Activated naive CD4-positive, alpha-beta T cell (primary cell): ENCODE measurements around the gene PHYHD1.

Experiments used
- DNase-seq, 4 experiments: peaks; one replicate each; lab custom pipeline; 2025; lab: John Stamatoyannopoulos, UW

PHYHD1 gene

DNA sequence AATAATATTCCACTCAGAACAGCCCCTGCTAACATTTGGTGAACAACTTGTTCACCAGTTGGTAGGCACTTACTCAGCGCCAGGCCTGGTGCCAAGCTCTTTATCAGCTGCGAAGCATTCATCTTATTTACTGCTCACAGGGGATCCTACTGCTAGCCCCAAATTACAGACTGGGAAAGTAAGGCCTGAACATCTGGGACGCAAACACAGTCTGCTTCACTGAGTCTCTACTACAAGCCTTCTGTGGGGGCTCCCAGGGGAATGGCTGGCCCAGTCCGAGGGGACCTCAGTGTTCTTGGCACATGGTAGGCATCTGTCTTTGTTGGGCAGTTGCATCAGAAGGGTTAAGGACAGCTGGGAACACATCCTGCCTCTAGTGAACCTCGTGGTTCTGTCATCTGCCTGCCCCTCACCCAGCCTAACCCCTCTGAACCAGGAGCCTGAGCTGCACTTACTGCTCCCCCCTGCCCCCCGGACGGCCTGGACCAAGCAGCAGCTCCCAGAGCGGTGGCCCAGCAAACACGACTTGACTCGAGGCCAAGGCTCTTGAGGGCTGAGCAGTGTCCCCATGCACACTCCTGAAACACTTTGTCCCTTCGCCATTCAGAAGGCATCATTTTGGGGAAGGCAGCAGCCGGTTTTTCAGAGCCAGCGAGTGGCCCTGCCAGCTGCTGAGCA is at the start of gene PHYHD1:
Gene PHYHD1, plus strand, starts transcription at position 602 of the 678 bp plus-strand sequence. CDS start 1,342 bp downstream, outside the sequence.
- DNase-seq, result no peak

DNA sequence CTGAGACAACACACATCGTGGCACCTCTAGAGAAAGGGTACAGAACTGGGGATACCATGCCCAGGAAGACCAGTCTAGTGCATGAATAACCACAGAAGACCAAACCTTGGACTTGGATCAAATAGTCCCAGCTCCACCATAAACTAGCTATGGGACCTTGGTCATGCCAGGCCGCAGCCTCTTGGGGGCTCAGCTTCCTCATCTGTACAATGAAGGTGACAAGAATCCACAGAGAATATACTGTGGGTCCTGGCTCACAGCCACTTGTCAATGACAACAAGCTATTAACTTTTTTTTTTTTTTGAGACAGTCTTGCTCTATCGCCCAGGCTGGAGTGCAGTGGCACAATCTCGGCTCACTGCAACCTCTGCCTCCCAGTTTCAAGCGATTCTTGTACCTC is 42.9 kb upstream of the PHYHD1 start:
- no peak for DNase-seq

DNA sequence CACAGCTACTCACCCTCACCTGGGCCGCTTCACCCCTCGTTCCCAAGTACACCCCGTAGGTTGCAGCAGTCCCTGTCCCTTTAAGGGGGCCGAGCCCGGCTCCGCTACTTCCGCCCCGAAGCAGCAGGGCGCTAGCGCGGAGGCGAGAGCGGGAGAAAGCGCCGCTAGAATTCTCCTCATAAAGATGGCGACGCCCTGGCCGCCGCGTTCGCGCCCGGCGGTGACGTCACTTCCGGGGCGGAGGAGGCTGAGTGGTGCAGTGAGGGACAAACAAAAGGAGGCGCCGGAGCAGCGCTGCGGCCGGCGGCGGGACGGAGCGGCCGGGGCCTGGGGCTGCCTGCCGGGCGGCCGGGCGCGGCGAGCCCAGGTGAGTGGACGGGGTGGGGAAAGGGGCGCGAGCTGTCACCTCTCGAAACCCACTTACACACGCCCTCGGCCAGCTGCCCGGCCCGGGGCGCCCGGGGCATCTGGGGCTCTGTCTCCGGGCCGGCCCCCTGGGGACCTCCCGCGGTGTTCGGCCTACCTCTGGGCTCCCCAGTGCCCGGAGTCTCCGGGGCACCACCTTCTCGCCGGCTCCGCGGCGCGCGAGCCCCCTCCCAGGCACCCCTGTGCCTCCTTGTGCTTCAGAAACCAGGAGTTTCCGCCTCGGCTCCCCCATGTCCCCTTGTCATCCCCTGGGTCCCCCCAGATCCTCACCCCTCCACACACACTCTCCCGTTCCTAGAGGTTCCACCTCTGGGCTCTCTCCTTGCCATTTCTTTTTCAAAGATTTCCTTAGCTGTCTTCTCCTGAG is 38.7 kb upstream of the PHYHD1 start, which contains the start of the genes KYAT1 and LRRC8A:
Gene KYAT1, minus strand, starts transcription at position 67 of the 793 bp plus-strand sequence. CDS start 36,545 bp downstream, outside the sequence.
Gene LRRC8A, plus strand, starts transcription at position 250 of the 793 bp plus-strand sequence. CDS start 25,032 bp downstream, outside the sequence.
- peak; percentile 94 to 98 (median 95) for DNase-seq

DNA sequence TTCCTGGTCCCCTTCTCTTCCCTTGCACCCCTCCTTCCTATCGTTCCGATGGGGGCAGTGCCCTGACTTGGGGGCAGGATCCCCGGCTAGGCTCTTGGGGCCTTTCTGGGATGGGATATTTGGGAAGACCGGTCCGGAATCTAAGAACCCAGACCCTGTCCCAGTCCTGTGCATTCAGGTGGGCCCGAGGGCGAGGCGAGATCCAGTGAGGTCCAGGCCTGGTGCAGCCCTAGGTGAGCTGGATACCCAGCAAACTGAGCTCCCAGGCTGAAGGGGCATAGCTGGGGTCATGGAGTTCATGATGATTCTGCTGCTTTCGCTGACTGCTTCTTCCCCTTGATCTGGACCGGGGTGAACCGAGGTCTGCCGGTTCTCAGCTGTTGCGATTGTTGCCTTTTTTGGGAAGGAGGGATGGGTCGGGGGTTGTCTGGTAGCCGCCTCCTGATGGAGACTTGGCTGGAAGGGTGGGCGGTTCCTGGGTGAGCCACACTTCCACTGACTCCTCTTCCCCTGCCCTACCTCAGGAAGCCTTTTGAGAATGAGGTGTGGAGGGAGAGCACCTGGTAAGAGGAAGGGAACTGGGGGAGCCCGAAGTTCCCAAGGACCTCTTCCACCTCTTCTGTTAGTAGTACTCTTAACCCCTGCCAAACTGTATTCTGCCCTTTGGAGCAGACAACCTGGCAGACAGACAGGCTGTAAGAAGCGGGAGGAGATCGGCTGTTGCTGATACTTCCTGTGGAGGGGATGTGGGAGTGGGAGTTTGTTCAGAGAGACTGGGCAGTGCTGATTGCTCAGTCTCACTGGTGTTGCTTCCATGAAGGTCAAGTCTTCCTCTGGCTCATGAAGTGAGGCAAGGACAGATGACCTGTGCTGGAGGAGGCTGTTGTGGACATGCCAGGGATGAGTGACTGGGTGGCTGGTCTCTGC is 37.8 kb upstream of the PHYHD1 start:
- DNase-seq, result no peak

DNA sequence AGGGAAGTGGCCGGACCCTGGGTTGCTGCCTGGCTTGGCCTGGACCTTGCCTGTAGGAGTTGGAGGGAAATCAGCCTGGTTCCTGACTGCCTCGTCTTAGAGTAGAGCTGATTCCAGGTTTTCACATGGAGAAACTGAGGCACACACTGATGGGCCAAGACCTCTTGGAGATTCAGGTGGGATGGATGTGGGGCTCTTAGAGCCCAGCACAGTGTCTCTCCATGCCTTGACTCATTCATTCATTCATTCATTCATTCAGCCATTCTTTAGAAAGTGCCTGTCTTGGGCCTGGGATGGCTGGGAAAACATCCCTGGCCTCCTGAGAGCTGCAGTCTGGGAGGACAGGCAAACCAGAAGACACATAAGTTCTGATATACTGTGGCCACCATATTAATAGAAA is 36.6 kb upstream of the PHYHD1 start:
- DNase-seq, result no peak

DNA sequence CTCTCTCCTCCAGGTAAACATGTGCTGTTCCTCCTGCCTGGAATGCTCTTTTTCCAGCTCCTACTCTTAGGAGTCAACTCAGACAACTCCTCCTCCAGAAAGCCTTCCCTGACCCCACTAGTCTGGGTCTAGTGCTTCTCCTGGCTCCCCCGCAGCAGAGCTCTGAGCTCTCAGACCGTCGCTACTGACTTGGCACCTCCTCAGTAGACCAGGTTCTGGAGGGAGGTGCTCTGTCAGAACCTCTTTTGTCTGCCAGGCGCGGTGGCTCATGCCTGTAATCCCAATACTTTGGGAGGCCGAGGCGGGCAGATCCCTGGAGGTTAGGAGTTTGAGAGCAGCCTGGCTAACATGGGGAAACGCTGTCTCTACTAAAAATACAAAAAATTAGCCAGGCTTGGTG is 35.4 kb upstream of the PHYHD1 start:
- DNase-seq, result no peak

DNA sequence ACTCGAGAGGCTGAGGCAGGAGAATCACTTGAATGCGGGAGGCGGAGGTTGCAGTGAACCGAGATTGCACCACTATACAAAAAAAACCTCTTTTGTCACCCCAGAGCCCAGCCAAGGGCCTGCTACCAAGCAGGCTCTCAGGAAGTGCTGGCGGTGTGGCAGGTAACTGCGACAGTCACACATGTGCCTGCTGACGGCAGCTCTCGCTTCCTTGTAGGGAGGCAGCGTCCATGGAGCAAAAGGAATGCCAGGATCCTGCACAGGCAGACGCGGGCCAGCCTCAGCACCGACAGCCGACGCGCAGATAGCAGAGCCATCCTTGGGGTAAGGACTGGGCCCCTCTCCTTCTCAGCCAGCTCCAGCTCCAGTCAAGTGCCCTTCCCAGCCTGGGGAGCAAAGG is 35.0 kb upstream of the PHYHD1 start:
- no peak for DNase-seq

DNA sequence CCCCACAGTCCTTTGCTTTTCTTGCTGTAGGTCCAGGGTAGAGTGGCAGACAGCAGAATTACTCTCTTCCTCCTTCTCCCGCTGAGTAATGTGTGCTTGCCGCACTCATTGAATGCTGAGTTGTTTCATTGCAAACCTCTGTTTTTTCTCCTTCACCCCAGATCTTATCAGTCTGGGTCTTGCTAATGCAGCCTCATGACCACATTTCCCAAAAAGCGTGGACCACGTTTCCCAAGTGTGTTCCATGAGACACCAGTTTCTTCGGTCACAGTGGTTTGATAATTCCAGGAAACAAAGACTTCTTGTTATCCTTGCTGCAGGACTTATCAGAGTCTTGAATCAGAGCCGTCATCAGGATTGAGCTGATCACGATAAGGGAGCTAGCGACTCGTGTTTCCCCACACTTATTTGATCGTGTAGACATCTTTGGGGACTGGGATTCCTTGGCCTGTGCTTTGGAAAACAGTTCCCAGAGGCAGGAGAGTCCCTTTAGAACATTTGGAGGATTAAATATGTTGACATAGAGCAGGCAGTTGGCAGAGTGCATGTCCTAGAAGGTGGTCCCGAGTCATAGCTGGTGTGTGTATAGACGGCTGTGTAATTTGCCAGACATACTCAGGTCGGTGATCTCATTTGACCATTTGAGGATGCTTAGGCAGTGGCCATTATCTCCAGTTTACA is 34.4 kb upstream of the PHYHD1 start:
- no peak for DNase-seq

DNA sequence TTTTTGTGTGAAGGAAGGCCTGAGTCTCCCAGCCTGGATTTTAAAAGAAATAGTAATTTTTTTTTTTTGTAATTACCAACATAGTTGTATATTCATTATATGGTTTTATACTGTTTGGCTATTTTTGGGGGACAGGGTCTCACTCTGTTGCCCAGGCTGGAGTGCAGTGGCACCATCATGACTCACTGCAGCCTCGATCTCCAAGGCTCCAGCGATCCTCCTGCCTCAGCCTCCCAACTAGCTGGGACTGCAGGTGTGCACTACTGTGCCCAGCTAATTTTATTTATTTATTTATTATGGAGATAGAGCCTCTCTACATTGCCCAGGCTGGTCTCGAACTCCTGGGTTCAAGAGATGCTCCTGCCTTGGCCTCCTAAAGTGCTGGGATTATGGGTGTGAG is 33.7 kb upstream of the PHYHD1 start:
- DNase-seq, result no peak

DNA sequence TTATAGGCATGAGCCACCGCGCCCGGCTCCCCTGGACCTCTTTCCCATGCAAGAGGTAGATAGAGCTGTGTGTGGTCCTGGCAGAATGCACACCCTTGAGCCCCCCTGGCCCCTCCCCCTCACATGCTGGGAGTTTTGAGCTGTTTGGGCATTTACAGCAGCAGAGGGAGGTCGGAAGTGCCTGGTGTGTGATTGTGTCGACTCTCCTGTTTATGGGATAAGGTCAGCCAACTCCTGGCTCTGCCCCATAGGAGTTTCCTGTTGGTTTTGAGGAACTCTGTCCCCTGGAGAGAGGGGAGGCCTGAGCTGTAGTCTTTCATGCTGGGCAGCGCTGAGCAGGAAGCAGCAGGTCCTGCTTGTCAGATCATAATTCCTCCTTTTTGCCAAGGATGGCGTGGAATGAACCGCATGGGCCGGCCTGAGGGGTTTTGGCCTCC is 32.9 kb upstream of the PHYHD1 start:
- DNase-seq, result no peak

DNA sequence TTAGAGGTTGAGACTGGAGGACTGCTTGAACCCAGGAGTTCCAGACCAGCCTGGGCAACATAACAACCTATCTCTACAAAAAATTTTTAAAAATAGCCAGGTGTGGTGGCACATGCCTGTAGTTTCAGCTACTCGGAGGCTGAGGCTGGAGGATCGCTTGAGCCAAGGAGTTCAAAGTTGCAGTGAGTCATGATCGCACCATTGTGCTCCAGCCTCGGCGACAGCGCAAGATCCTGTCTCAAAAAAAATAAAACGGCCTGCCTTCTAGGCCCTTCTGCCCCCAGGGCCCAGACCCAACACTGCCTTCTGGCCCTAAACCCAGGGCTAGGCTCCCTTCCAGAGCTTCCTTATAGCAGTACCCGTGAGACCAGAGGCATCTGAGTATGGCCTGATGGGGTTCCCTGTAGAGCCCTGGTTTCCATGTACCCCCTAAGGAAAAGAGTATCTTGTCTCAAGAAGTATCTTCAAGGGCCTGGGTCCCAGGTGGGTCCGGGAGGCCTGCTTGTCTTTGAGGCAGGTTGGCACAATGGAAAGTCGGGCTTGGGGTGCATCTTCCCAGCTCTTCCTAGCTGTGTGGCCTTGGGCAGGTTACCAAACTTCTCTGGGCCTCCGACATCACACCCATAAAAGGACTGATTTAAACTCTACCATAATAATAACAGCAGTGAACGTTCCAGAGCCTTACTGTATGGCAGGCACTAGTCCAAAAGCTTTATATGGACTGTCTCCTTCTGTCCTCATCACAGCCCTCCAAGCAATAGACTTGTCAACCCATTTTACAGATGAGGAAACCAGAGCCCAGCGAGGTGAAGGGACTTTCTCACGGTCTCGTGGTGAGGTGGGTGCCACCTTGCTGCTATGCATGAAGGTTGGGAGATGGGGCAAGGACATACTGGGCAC is 29.2 kb upstream of the PHYHD1 start:
- no peak for DNase-seq

DNA sequence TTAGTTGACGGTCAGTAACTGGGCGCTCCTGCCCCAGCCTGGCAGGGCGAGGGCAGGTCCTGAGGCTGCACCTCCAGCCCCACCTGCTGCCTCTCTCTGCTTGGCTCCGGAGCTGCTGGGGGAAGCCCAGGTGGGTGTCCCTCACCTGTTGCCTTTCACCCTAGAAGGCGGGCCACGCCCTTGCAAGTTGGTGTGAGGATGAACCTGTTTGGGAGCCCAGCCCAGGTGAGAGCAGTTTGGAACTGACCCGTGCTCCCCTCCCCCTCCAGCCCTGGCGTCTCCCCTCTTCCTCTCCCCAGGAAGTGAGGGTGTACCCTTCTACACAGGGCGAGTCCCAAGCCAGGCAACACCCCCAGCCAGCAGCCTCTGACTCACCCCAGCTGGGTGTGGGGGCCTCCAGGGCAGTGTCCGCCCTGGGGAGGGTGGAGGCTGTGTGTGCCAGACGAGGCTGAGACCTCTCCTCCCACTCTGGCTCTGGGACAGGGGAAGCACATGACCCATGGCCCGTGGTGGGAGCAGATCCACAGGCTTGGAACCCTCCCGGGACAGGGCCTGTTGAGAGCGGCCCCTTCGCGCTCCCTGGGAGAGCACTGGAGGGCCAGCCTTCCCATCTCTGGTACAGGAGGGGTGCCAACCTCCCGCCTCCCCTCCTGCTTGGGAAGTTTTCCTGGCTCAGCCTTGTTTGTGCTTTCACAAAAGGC is 28.4 kb upstream of the PHYHD1 start:
- DNase-seq, result no peak

DNA sequence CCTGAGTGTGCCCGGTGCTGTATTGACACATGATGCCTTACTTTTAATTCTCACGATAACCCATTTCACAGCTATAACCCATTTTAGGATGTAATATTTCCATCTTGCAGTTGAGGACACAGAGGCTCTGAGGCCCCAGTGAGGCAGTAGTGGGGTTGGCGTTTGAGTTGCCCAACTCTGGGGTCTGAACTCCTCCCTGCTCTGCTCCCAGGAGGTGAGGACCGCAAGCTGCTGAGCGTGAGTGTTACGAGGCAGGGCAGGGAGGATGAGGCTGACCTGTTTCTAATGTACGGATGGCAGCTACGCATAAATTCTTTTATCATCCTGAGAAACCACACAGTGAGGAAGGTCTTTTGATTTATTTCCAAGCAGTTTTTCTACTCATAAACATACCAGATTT is 27.4 kb upstream of the PHYHD1 start:
- no peak for DNase-seq

DNA sequence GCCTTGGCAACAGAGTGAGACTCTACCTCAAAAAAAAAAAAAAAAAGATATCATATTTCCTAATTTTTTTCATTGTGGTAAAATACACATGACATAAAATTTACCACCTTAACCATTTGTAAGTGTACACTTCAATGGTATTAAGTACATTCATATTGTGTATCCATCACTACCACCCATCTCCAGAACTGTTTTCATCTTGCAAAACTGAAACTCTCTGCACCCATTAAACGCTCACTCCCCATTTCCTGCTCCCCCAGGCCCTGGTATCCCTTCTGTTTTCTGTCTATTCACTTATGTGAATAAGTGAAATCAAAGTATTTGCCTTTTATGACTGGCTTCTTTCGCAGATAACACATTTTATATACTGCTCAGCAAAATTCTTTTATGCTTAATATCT is 26.0 kb upstream of the PHYHD1 start:
- no peak for DNase-seq

DNA sequence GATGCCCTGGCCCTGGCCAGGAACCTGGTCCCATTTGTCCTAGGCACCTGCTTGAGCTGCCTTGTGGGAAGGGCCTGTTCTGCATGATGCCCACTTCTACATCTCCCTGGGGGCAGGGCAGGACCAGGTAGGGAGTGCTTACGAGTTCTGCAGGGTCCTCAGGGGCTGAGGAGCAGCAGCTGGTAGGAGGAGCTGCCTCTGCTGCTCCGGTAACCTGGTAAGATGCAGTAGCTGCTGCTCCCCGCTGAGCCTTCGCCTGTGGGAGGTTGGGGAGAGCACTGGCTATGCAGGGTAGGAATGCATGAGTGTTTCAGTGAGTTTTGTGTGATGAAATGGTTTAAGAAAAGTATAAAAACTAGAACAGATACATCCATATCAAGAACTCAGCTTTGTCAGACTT is 25.2 kb upstream of the PHYHD1 start:
- no peak for DNase-seq

DNA sequence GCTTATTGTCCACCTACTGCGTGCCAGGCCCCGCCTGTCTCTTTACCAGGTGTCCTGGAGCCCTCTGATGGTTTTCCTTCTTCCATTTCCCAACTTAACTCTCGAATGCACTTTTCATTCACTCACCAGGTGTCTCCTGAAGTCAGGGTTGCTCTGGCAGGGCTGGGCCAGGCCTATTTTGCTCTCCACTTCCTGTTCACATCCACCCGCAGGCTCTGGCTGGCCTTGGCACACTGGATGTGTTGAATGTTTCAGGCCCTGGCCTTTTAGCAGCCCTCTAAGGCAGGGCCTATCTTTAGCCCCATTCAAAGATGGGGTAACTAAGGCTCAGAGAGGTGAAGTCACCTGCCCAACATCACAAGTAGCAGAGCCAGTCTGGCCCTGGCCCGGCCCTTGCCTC is 22.4 kb upstream of the PHYHD1 start:
- DNase-seq, result no peak

DNA sequence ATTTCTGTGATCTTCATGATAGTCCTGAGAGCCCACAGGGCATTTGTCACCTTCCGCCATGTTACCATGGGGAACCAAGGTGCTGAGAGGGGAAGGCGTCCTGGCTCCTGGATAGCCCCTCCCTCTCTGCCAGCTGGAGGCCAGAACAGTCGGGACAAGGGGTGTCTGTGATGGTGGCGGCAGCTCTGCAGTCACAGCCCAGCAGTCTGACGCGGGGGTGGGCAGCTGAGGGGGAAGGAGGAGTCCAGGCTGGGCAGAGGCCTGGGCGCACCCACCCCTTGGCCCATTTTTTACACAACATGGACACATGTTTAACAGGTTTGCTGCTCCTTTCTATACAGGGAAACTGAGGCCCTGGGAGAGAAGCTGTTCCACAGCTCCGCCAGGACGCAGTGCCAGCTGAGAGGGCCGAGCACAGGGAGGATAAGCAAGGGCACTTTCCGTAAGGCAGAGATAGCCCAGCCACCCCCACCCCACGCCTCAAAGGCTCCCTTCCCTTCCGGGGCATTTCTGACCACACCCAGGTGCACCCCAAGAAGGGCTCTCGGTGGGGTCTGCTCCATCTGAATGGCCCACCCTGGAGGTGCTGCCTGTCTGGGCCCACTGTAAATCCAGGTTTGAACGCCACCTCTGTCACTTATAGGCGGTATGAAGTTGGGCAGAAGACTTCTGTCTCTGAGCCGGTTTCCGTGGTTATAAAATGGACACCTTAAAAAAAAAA is 21.8 kb upstream of the PHYHD1 start:
- DNase-seq, result no peak

DNA sequence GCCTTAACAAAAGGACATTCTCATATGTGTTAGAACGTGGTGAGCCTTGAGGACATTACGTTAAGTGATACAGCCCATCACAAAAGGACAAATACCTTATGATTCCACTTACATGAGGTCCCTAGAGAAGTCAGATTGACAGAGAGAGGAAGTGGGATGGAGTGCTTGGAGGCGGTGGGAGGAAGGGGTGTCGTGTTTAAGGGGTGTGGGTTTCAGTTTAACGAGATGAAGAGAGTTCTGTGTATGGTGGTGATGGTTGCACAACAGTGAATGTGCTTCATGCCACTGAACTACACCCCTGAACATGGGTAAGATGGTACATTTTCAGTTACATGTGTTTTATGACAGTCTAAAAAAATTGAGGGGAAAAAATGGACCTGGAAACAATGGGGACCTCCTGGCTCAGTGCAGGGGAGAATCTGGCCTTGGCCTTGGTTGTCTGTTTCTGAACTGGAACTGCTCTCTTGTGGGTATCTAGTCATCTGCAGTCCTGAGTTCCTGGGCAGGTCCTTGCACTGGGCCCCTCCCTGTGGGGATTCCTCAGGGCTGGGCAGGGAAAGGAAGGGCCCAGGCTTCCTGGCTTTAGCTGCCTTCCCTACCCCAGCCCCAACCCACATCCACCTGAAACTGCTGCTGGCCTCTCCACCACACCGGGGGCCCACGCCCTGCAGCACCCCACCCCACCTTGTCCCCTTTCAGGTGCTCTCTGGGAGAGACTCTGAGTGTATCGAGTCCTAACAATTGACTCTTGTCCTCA is 21.0 kb upstream of the PHYHD1 start:
- DNase-seq, result no peak
